Heart left ventricle (tissue), 16 donors: ENCODE results near the gene FAM124A. TPM values are rescaled to one million over a fixed set of nuclear protein-coding genes. Genes with fewer than 3 reads are reported as not detected.

Experiments used
- ATAC-seq, 4 donors: fragments of 200-7000 bp; cut with Tn5 transposase; one replicate each; pipeline ENCODE4 v1.9.1; 2020 to 2022; ENCODE audit warnings: moderate library complexity in 4 of 4, mild to moderate bottlenecking in 3 of 4, moderate number of reproducible peaks in 1 of 4
- DNase-seq, 5 donors: peaks; one replicate each; pipeline ENCODE4 v3.0.0-alpha.2; 2020
- H3K27ac ChIP-seq, 12 donors: fragments of 200-600 bp; sonication (generic) in 4 of 12; one replicate each; pipeline versions ENCODE4 v1.5.0 to v1.8.0; 2016 to 2022; ENCODE audit warnings: mild to moderate bottlenecking in 2 of 12
- H3K27me3 ChIP-seq, 9 donors: fragments of 200-600 bp; sonication (generic) in 2 of 9; one replicate each; pipeline versions ENCODE4 v1.5.1 to v1.8.0; 2016 to 2022; ENCODE audit warnings: mild to moderate bottlenecking in 3 of 9
- H3K36me3 ChIP-seq, 9 donors: fragments of 200-600 bp; sonication (generic) in 2 of 9; one replicate each; pipeline versions ENCODE4 v1.5.0 to v1.8.0; 2018 to 2022; ENCODE audit warnings: mild to moderate bottlenecking in 2 of 9
- H3K4me1 ChIP-seq, 12 donors: fragments of 200-600 bp; sonication (generic) in 4 of 12; one replicate each; pipeline versions ENCODE4 v1.5.0 to v1.8.0; 2016 to 2022; ENCODE audit warnings: mild to moderate bottlenecking in 3 of 12
- H3K4me3 ChIP-seq, 12 donors: fragments of 200-600 bp; sonication (generic) in 4 of 12; one replicate each; pipeline versions ENCODE4 v1.5.0 to v1.8.0; 2017 to 2022; ENCODE audit warnings: mild to moderate bottlenecking in 9 of 12, moderate library complexity in 4 of 12
- H3K9me3 ChIP-seq, 12 donors: fragments of 200-600 bp; sonication (generic) in 4 of 12; one replicate each; pipeline versions ENCODE4 v1.5.0 to v1.8.0; 2016 to 2022; ENCODE audit warnings: mild to moderate bottlenecking in 1 of 12
- POLR2A ChIP-seq, 2 donors: fragments of 450-650 bp; IDR thresholded peaks; one replicate each; pipeline ENCODE4 v1.6.1; 2017; ENCODE audit warnings: antibody characterized with exemption in 2 of 2, mild to moderate bottlenecking in 2 of 2, moderate library complexity in 2 of 2
- WGBS, 4 donors: extraction: QIAGEN DNeasy Blood & Tissue Kit in 2 of 4; methylation state at CpG; one replicate each; pipeline versions ENCODE4 v1.1.5 to v1.1.7; 2013 to 2018; 5-methylcytosine and 5-hydroxymethylcytosine counted together
- intact Hi-C, 10 donors: fragments of 100-400 bp; cut with DNase I; formaldehyde crosslinking; loops; one replicate each; pipeline versions ENCODE4 v1.11.1 to v1.14.2; 2022
- polyA plus RNA-seq, 2 donors: library from polyadenylated mRNA; stranded (reverse); fragments of 200-250 nt; gene quantifications; one replicate each; pipeline ENCODE4 v1.2.3, GENCODE V29; 2013
- total RNA-seq, 9 donors: library from RNA; depleted of rRNA in 2 of 9; stranded (reverse); fragments of >200 nt in 2 of 9; fragmentation: NEBNext Ultra II Directional in 3 of 9; extraction: Animal tissue kit (Norgen Biotek cat#: 25700) in 3 of 9; gene quantifications; one replicate each; pipeline versions ENCODE4 v1.1.0 to v1.2.4, GENCODE V29; 2016 to 2023
- TF ChIP-seq, protein P1 (sequence below), 12 donors: fragments of 200-600 bp; sonication (generic) in 4 of 12; IDR thresholded peaks; one replicate each; pipeline versions ENCODE4 v1.5.0 to v1.8.0; 2018 to 2022; ENCODE audit warnings: antibody characterized with exemption in 12 of 12, mild to moderate bottlenecking in 5 of 12
- donor health status: ischemic (EF 13 %, LVEDD 7.1; RV severe dilation, severe dysfunction).
- donor health status: healthy with polysubstance abuse.
- donor health status: DM: no; HTN: yes; CAD: no.
- donor health status: DM: no; HTN: no; CAD: no.
- donor health status: ischemic (EF 25% LVEDD 6.9; RV normal size, moderate dysfunction).
- donor health status: ischemic (EF 25% LVEDD 5.7; RV mildly dilated, moderate dysfunction).
- donor health status: healthy.
- donor health status: DM: yes; HTN: yes; CAD: no.
- donor health status: ischemic (EF 35%, LVEDD 5.7; RV mildly dilated, moderate dysfunction).
- donor health status: nonischemic (EF 11% LVEDD 7.7; RV severe dilation, severe dysfunction).
- donor health status: DM: yes; HTN: yes; CAD: no.
- donor health status: PGD.
- donor health status: ischemic (EF 29% LVEDD 5.4; RV normal size, mild dysfunction).
- donor health status: nonischemic (EF 23%, LVEDD 6.1; RV moderate dilation, normal function).

The FAM124A gene
- total and polyA plus RNA-seq, 11 donors = 4.1 to 16.8 (median 6.9) TPM

DNA sequence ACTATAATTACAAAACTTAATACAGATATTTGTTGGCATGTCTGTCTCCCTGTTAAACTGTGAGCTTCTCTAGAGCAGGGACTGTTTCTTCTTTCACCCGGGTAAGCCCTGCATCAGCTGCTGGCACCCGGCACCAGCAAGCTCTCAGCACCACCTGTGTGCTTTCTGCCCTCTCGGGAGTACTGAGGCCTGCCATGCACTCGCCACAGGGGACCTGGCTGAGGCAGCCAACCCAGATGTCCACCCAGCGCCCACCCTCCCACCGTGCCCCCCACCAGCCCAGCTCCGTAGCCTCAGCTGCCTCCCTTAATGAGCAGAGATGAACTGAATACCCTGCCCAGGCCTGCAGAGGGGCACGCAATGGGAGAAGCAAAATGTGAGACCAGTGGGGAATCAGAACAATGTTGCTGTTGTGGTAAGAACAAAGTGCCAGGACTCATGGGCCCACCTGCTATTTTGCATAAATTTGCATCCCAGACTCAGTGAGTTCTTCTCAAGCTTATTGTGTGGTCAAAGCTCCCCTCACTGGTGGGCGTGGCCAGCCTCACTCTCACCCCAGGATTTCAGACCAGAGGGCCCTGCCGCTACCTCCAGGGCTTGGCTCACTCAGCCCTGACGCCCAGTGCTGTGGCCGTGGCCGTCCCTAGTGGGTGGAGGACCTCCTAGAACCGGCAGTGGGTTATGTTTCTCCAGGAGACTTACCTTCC lies 102.7 kb downstream of the FAM124A start:
- 84 to 87% (median 86%) methylated on average over 9 to 14 of the region's 14 CpGs for WGBS, 4 donors

DNA sequence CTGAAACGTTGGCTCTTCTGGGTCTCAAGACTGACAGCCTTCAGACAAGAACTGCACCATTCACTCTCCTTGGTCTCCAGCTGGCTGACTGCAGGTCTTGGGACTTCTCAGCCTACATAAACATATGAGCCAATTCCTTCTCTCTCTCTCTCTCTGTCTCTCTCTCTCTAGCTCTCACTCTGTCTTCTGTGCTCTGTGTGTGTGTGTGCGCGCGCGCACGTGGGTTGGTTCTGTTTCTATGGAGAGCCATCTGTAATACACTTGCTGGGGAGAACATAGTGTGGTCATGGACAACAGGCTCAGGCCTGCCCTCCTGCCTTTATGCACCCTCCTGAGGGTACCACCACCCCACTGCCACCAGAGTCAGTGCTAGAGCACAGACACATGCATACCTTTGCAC lies 103.6 kb downstream of the FAM124A start:
- H3K4me1 ChIP-seq = peaks cover 0 to 5% (median 0%) of the 10 kb centered on the region in 12 donors
- no peak overlapping the region for H3K27ac ChIP-seq
- ATAC-seq (no peak), DNase-seq (no peak)
- TF ChIP-seq, protein P1, sequence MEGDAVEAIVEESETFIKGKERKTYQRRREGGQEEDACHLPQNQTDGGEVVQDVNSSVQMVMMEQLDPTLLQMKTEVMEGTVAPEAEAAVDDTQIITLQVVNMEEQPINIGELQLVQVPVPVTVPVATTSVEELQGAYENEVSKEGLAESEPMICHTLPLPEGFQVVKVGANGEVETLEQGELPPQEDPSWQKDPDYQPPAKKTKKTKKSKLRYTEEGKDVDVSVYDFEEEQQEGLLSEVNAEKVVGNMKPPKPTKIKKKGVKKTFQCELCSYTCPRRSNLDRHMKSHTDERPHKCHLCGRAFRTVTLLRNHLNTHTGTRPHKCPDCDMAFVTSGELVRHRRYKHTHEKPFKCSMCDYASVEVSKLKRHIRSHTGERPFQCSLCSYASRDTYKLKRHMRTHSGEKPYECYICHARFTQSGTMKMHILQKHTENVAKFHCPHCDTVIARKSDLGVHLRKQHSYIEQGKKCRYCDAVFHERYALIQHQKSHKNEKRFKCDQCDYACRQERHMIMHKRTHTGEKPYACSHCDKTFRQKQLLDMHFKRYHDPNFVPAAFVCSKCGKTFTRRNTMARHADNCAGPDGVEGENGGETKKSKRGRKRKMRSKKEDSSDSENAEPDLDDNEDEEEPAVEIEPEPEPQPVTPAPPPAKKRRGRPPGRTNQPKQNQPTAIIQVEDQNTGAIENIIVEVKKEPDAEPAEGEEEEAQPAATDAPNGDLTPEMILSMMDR (IDR thresholded peaks at IDR 0.05) = no peak
- TF ChIP-seq POLR2A (IDR thresholded peaks at IDR 0.05) = no peak
- intact Hi-C loops = no loop called here
- H3K4me3 ChIP-seq = no peak overlapping the region
- H3K36me3 ChIP-seq = no peaks in the 10 kb centered on the region
- 91 to 97% (median 94%) methylated on average over 6 of the region's 6 CpGs for WGBS, 4 donors
- H3K9me3 ChIP-seq = no peaks in the 10 kb centered on the region
- H3K27me3 ChIP-seq = no peaks in the 10 kb centered on the region

More for the DNA sequence above, 102.7 kb downstream of the FAM124A start:
- H3K9me3 ChIP-seq = no peaks in the 10 kb centered on the region
- no peaks in the 10 kb centered on the region for H3K27me3 ChIP-seq
- no peak for DNase-seq
- no peak overlapping the region for H3K27ac ChIP-seq
- intact Hi-C loops = no loop called here
- H3K36me3 ChIP-seq = no peaks in the 10 kb centered on the region
- no peak for ATAC-seq
- TF ChIP-seq, protein P1 (IDR thresholded peaks at IDR 0.05) = no peak
- TF ChIP-seq POLR2A (IDR thresholded peaks at IDR 0.05) = no peak
- H3K4me1 ChIP-seq = no peaks in the 10 kb centered on the region
- H3K4me3 ChIP-seq = no peak overlapping the region

DNA sequence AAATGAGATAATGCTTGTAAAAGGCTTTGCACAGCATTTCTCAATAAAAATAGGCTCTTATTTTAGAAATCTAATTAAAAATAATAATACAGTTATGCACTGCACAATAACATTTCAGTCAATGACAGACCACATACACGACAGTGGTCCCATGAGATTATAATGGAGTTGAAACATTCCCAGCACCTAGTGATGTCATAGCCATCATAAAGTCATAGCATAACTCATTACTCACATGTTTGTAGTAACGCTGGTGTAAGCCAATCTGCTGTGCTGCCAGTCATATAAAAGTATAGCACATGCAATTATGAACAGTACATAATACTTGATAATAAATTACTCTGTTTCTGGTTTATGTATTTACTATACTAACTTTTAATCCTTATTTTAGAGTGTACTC lies 104.6 kb downstream of the FAM124A start:
- DNase-seq = no peak
- TF ChIP-seq, protein P1 (IDR thresholded peaks at IDR 0.05) = no peak
- no peak for TF ChIP-seq POLR2A (IDR thresholded peaks at IDR 0.05)
- H3K9me3 ChIP-seq = no peaks in the 10 kb centered on the region

DNA sequence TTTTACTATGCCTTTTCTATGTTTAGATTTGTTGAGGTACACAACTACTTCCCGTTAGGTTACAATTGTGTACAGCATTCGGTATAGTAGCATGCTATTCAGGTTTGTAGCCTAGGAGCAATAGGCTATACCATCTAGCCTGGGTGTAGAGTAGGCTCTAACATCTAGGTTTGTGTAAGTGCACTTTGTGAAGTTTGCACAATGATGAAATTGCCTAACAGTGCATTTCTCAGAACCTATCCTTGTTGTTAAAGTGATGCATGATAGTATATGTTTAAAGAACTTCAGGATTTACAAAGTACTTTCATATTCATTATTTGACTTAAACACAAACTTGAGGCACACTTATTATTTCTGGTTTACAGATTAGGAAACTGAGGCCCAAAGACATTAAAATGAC lies 105.8 kb downstream of the FAM124A start:
- peaks cover 0 to 10% (median 0%) of the 10 kb centered on the region in 12 donors for H3K4me1 ChIP-seq
- H3K4me3 ChIP-seq = no peak overlapping the region
- TF ChIP-seq, protein P1 (IDR thresholded peaks at IDR 0.05) = no peak
- no peaks in the 10 kb centered on the region for H3K36me3 ChIP-seq
- DNase-seq = no peak
- H3K9me3 ChIP-seq = no peaks in the 10 kb centered on the region
- intact Hi-C loops = no loop called here
- no peak for ATAC-seq
- H3K27me3 ChIP-seq = no peaks in the 10 kb centered on the region
- WGBS, 4 donors = 93 to 100% (median 96%) methylated on average over 2 of the region's 2 CpGs
- no peak overlapping the region for H3K27ac ChIP-seq

More for the DNA sequence above, 104.6 kb downstream of the FAM124A start:
- Histone ChIP-seq H3K27me3 (no peaks in the 10 kb centered on the region), H3K4me3 (no peak overlapping the region), H3K36me3 (no peaks in the 10 kb centered on the region), H3K27ac (no peak overlapping the region), H3K4me1 (peaks cover 0 to 10% (median 0%) of the 10 kb centered on the region in 12 donors)
- intact Hi-C loops = no loop called here
- WGBS, 4 donors = 78 to 84% (median 80%) methylated on average over 2 of the region's 2 CpGs
- no peak for ATAC-seq
